Raji (cell line): Measurements from ENCODE around the gene CBX1.

ENCODE experiments used
- POLR2A ChIP-seq: IDR thresholded peaks from 2 replicates; pipeline ENCODE4 v1.6.1; 2011; ENCODE audit warnings: low read depth, low read length, control low read depth; ENCODE audit not compliant: insufficient read depth

CBX1 gene

DNA sequence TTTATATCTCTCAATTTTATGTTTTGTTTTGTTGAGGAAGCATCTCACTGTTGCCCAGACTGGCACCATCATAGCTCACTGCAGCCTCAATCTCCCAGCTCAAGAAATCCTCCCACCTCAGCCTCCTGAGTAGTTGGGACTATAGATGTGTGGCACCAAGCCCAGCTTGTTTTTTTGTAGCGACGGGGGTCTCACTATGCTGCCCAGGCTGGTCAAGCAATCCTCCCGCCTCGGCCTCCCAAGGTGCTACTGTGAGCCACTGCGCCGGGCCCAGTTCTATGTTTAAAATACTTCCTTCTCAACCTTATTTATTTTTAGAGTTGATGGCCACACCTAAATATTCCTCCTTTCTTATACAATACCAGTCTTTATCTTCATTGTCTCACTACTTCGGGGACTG lies 55.0 kb downstream of the CBX1 start:
- no peak for TF ChIP-seq POLR2A

DNA sequence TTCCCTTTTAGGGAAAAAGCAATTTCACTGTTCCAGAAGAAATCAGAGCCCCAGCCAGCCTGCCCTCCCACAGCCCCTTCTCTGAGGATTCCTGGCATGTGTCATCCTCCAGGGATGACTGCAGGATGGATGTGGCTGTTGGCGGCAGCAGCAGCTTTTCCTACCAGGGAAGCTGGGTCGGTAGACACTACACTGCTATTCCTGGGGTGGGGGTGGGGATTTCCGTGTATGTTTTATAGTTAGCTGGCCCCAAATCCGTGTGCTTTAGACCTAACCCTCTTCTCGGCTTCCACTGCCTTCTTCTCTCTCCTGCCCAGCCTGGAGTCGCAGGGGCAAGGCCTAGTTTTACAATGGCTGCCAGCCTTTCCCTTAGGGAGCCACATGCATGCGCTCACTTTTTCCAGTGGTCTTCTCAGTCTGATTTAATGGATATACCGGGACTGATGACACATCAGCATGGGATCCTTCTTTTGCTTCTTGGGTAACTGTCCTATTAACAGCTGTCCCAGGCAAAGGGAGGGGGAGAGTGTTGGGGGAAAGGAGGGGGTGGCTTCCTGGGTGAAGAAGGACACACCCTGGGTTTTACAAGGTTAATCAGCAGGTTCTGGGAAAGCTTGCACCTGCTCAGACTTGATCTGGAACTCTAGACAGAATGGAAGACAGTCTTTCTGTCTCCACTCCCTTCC lies 55.8 kb downstream of the CBX1 start:
- no peak for TF ChIP-seq POLR2A

DNA sequence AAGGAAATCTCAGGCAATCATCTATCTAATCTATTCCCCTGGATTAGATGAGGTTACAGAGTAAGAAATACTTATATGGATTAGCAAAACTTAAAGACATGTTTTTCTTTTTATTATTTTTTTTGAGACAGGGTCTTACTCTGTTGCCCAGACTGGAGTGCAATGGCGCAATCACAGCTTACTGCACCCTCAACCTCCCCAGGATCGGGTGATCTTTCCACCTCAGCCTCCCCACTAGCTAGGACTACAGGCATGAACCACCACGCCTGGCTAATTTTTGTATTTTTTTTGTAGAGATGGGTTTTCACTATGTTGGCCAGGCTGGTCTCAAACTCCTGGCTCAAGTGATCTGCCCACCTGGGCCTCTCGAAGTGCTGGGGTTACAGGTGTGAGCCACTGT lies 56.4 kb downstream of the CBX1 start:
- no peak for TF ChIP-seq POLR2A

DNA sequence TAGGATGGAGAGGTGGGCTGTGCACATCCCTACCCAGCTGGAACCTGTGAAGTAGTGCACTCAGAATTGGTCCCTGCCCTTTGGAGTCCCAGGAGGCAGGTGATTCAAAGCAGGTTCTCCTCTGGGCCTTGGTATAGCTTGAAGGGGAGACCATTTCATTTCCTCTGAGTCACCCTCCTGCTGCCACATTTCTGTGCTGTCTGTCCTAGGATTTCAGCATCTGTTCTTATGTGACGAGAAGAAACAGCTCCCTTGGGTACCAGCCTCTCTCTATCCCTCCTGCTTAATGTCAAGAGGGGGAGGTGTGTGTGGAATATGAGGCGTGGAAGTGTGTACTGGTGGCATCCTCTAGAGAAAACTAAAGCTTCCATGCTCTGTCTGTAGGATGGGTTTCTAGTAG lies 58.1 kb downstream of the CBX1 start:
- no peak for TF ChIP-seq POLR2A

DNA sequence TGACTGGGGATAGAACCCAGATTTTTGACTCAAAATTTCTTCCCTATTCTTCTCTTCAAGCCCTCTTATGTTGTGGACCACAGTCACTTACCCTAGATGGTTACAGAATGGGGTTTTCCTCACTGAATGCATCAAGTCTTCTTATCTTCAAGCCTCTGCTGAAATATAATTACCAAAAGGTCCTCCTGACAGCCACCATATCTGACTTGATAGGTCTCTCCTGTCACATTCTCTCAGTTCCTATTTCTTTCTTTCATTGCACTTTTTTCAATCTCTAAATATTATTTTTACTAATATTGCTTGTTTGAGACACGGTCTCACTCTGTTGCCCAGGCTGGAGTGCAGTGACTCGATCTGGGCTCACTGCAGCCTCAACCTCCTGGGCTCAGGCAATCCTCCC lies 62.6 kb downstream of the CBX1 start:
- TF ChIP-seq POLR2A = no peak

DNA sequence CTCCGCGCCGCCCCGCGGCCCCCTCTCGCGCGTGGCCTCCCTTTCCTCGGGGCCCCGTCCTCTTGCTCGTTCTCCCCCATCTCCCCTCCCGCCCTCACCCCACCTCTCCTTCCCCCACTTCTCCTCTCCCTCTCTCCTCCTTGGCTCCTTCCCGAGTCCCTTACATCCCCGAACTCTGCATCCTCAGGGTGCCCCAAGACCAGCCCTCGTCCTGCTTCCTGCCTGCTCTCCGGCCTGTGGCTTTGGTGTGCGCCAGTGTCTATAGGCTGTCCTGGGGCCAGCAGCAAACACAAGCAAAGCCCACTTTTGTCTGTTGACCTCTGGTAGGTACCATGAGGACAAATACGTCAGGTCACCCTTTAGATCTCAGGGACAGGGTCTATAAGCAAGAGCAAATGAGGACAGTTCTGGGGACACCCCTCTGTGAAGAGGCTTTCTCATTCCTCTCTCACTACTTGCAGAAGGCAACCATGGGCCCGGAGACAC lies 63.4 kb downstream of the CBX1 start:
- TF ChIP-seq POLR2A = no peak

DNA sequence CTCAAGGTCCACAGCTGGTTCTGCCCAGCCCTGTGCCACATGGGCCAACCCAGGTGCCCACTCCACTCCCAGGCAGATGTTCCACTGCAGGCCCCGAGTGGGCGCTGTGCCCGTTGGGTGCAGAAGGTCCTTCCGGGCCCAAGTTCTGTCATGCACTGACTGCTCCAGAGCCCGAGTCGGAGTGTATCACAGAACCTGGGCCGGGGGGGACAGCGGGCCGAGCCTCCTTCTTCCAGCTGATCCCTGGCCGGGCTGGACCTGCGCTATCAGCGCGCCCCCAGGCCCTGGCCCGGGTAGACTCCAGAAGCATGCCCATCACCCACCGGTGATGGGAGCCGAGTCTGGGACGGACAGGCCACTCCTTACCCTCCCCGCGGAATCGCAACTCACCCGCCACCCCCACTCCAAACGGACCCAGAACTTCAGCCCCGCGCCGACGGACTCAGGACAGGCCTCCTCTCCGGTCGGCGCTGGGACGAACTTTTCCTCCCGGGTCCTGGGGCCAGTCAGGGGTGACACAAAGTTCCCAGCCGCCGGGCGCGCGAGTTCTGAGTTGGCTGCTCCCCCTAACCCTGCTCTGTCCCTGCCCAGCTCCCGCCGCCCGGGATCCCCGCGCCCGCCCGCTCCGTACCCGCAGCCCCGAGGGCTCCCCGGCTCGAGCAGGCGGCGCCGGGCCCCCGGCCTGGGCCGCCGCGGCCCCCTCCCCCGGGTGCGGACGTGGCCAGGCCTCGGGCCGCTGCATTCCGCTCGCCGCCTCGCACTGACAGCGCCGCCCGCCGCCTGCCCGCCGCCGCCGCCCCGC lies 64.0 kb downstream of the CBX1 start, which contains the start of gene COPZ2:
Gene COPZ2 (minus strand): TSS at position 762 of the 802 bp plus-strand sequence. CDS start 20 bp downstream, at position 742.
- TF ChIP-seq POLR2A = no peak

DNA sequence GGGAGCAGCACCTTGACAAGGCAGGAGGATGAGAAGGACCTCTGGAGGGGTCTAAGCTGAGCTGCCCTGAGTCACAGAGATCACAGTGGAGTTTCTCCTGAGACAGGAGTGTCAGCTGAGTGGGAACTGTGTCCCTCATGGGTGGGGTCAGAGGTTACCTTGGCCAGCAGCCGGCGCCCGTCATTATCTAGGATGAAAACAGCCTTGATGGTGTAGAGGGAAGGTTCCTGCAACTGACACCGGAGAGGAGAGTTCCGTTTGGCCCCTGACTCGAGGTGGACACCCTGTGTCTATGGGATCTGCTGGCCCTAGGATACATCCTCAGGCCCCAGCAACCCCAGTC lies 64.6 kb downstream of the CBX1 start:
- TF ChIP-seq POLR2A = no peak

DNA sequence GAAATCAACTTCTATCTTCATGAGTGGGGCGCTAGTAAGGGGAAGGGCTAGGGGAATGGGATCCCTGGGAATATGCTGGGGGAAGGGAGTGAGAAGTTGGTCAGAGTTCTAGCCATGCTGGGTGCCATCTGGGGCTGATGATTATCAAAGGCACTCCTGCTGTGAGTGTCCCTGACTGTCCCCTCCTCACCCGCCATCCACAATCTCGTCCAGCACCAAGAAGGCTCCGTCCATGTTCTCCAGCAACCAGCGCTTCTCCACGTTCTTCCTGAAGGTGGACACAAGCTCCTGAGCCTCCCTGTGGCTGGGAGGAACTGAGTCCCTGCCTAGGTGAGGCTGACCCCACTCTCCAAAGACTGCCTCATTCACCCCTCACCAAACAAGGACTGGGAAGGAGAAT lies 69.3 kb downstream of the CBX1 start:
- no peak for TF ChIP-seq POLR2A

DNA sequence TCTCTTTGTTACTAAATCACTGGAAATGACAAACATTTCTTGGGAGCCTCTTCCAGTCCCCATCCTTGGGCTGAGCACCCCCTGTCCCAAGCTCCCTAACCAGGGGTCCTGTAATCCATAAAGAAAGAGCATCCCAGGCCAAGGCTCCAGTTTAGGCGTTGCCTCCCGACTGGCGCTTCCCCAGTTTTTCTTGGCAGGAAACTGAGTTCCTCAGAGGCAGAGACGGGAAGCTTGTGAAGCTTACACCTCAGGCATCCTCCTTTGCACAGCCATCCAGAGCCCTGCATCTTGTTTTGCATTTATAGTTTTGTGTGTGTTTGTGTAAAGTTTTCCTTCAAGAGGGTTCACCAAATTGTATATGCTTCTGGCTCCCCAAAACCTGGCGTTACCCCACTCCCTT lies 70.7 kb downstream of the CBX1 start:
- TF ChIP-seq POLR2A = no peak

DNA sequence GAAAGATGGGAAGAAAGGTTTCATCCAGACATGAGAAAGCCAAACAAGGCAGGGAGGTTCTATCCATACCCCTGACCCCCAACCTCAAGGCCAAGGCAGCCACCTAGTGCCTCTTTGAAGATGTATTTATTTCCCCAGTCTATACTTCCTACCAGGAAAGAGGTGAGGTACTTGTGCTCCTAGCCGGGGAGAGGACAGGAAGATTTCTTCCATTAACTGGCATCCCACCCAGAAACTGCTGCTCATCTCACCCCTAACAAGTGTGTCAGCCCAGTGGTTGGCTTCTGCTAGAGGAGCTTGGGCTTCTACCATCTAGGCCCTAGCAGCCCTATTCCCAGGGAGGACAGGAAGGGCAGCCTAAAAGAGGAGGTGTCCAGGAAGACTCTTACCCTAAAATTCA lies 72.5 kb downstream of the CBX1 start:
- TF ChIP-seq POLR2A = no peak

DNA sequence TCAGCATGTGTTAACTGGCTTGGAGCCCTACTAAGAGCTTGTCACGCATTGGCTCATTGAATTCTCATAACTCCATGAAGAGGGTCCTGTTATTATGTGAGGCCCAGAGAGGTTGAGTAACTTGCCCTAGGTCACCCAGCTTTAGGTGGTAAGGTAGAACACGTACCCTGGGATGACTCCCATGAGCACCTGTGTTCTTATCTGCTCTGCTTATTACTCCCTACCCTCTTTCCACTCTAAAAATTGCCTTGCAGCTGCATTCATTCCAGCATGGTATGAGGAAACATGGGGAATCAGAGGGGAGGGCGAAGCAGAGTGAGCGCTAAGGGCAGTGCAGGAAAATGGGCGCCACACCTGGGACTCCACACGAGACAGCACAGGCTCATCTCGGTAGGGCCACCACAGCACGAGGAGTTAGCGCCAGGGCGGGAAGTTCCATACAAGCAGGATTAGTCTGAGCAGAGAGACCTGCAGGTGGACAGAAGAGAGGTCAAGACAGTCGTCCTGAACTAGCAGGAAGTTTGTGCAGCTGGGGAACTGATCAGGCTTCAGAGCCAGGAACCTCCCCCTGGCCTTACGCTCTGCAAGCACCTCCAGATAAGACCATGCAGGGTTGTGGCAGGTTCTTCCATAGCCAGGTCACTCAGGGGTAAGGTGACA lies 73.8 kb downstream of the CBX1 start:
- TF ChIP-seq POLR2A = no peak

DNA sequence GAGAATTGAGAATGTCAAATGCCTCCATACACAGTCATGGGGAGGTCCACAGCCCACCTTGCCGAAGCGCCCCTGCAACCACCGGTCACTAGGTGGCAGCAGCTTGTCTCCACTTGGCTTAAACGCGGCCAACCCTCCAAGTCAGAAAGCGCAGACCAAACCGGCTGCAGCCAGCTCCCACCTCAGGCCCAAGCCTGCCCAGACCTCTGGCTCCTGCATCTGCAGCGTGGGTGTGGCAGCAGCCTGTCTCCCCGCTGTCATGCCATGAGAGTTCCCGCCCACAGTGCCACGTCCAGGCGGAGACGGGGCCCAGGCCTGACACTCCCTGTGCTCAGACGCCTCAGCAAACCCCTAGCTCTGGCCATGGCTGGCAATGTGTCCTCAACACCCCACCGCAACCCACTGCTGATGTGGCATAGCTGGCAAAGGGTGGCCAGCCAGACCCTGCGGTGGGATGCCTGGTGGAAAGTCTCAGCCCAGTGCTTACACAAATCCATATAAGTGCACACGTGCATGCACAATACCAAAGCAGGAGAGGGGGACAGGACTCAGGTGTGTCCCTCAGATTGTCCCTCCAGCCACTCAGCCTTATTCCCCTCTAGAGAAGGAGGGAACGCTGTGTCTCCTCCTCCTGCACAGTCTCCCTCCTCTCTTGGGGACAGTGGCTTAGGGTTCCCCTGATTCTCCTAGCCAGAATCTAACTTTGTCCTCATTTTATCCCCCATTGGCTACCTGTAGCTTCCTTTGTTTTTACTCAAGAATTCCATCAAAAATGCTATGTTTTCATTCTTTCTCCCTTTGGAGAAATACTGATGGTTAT lies 74.6 kb downstream of the CBX1 start:
- no peak for TF ChIP-seq POLR2A

DNA sequence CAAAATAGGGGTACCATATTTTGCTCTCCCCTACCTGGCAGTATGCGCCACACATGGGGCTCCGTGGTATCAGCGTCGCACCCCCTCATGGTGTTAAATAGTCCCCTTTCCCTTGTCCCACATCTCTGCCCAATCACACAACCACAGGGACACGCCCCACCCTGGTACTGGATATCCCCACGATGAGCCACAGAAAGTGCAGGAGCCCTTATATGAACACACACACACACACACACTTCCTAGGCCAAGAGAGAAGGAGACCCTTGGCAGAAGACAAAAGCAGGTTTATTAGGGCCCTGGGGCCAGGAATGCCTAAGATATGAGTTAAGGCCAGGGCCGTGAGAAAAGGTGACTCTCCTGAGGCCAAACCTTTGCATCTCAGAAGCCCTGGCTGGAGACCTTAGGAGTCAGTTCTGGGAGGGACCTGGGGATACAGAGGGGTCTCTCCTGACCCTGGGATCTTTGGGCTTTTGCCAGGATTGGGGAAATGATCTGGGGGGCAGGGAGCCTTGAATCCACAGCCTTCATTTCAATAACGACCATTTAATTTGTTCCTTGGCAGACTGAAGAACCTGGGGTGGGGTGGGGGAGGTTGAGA lies 75.3 kb downstream of the CBX1 start:
- no peak for TF ChIP-seq POLR2A
